GM12892 (cell line): ENCODE results near the gene MSRB1.
"Not testable (repeated sequence)": the region's sequence is repeated elsewhere in the genome, so short reads cannot be mapped to it uniquely, and the experiment has no call there.

Experiments
- POLR2A ChIP-seq: IDR thresholded peaks from 2 replicates; pipeline ENCODE4 v1.6.1; 2011; ENCODE audit warnings: low read depth, low read length, control low read depth
- POLR2AphosphoS5 ChIP-seq: IDR thresholded peaks from 2 replicates; pipeline ENCODE4 v1.6.1; 2011; ENCODE audit warnings: low read depth, low read length, control low read depth
- TAF1 ChIP-seq: IDR thresholded peaks from 2 replicates; pipeline ENCODE4 v1.6.1; 2011; ENCODE audit warnings: low read depth, mild to moderate bottlenecking, control low read depth, low read length, borderline replicate concordance

DNA sequence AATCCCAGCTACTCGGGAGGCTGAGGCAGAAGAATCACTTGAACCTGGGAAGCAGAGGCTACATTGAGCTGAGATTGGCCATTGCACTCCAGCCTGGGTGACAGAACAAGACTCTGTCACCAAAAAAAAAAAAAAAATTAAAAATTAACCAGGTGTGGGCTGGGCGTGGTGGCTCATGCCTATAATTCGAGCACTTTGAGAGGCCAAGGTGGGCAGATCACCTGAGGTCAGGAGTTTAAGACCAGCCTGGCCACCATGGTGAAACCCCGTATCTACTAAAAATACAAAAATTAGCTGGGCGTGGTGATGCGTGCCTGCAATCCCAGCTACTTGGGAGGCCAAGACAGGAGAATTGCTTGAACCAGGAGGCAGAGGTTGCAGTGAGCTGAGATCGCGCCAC is 3.2 kb downstream of the MSRB1 start:
- not testable (repeated sequence) for TF ChIP-seq POLR2A, TAF1, POLR2AphosphoS5
